CD14-positive monocyte (primary cell): Measurements from ENCODE around the gene CD96. TPM values are rescaled to one million over a fixed set of nuclear protein-coding genes. Genes with fewer than 3 reads are reported as not detected.

ENCODE experiments used
- DNase-seq, 3 donors: peaks; one replicate each; pipeline ENCODE4 v3.0.0-alpha.2; 2011 to 2022
- H2AFZ ChIP-seq: 2 replicates; pipeline ENCODE4 v1.6.0; 2012; ENCODE audit warnings: mild to moderate bottlenecking, low read depth, low read length, inconsistent platforms; ENCODE audit not compliant: insufficient read depth, poor library complexity, severe bottlenecking
- H3K27ac ChIP-seq, 2 donors: 1 replicate in 1 of 2; 2 replicates in 1 of 2; pipeline ENCODE4 v1.5.1; 2012 to 2013; ENCODE audit warnings: low read length in 2 of 2, control low read depth in 1 of 2, inconsistent platforms in 1 of 2, low read depth in 1 of 2, mild to moderate bottlenecking in 1 of 2
- H3K27me3 ChIP-seq, 2 donors: one replicate each; pipeline versions ENCODE4 v1.6.0 to v1.6.1; 2011 to 2013; ENCODE audit warnings: low read length in 2 of 2; ENCODE audit not compliant: control insufficient read depth in 2 of 2, insufficient read depth in 2 of 2
- H3K36me3 ChIP-seq, 2 donors: replicated peaks in 1 of 2; 1 replicate in 1 of 2; 2 replicates in 1 of 2; pipeline versions ENCODE4 v1.5.1 to v1.6.1; 2012 to 2013; ENCODE audit warnings: low read length in 2 of 2, control low read depth in 1 of 2, inconsistent platforms in 1 of 2, mild to moderate bottlenecking in 1 of 2; ENCODE audit not compliant: insufficient read depth in 2 of 2, control insufficient read depth in 1 of 2
- H3K4me1 ChIP-seq, 2 donors: 1 replicate in 1 of 2; 2 replicates in 1 of 2; pipeline versions ENCODE4 v1.5.1 to v1.6.1; 2012 to 2013; ENCODE audit warnings: low read length in 2 of 2, control low read depth in 1 of 2, inconsistent platforms in 1 of 2, mild to moderate bottlenecking in 1 of 2, moderate library complexity in 1 of 2; ENCODE audit not compliant: insufficient read depth in 2 of 2, control insufficient read depth in 1 of 2
- H3K4me2 ChIP-seq: replicated peaks from 2 replicates; pipeline ENCODE3; 2012; ENCODE audit warnings: low read length, moderate library complexity, mild to moderate bottlenecking; ENCODE audit not compliant: poor library complexity, severe bottlenecking; ENCODE audit errors: extremely low read depth
- H3K4me3 ChIP-seq, 3 experiments: fragments of 200-600 bp in 1 of 3; sonication (generic) in 1 of 3; replicated peaks in 1 of 3; 1 replicate in 2 of 3; 2 replicates in 1 of 3; pipeline ENCODE4 v1.5.1; 2011 to 2013; ENCODE audit warnings: low read length in 3 of 3, mild to moderate bottlenecking in 3 of 3, control low read depth in 2 of 3, low read depth in 2 of 3, inconsistent platforms in 1 of 3, moderate library complexity in 1 of 3
- H3K79me2 ChIP-seq: 2 replicates; pipeline ENCODE4 v1.6.0; 2012; ENCODE audit warnings: mild to moderate bottlenecking, control low read depth, inconsistent platforms, low read length, moderate library complexity; ENCODE audit not compliant: insufficient read depth
- H3K9ac ChIP-seq: 2 replicates; pipeline ENCODE4 v1.6.0; 2017; ENCODE audit warnings: low read length, mild to moderate bottlenecking; ENCODE audit not compliant: insufficient read depth, poor library complexity, severe bottlenecking
- H3K9me3 ChIP-seq, 2 donors: replicated peaks in 1 of 2; 1 replicate in 1 of 2; 2 replicates in 1 of 2; pipeline versions ENCODE4 v1.5.1 to v1.6.1; 2012 to 2013; ENCODE audit warnings: low read length in 2 of 2, control low read depth in 1 of 2; ENCODE audit not compliant: control insufficient read depth in 1 of 2, insufficient read depth in 1 of 2
- H4K20me1 ChIP-seq: 2 replicates; pipeline ENCODE4 v1.6.0; 2012; ENCODE audit warnings: mild to moderate bottlenecking, low read length, control low read depth, moderate library complexity; ENCODE audit not compliant: insufficient read depth
- H3K27ac Mint-ChIP-seq, 7 donors: one replicate each; pipeline ENCODE4 v1.8.0; 2020; ENCODE audit warnings: mild to moderate bottlenecking in 7 of 7, mixed read lengths in 7 of 7, moderate library complexity in 6 of 7, inconsistent platforms in 2 of 7
- H3K27me3 Mint-ChIP-seq, 3 donors: one replicate each; pipeline ENCODE4 v1.8.0; 2021 to 2022; ENCODE audit warnings: low read depth in 3 of 3, mild to moderate bottlenecking in 3 of 3, mixed read lengths in 3 of 3, moderate library complexity in 3 of 3, inconsistent platforms in 1 of 3
- H3K36me3 Mint-ChIP-seq, 2 donors: one replicate each; pipeline ENCODE4 v1.8.0; 2020; ENCODE audit warnings: mixed read lengths in 2 of 2, inconsistent platforms in 1 of 2, mild to moderate bottlenecking in 1 of 2
- H3K4me1 Mint-ChIP-seq: one replicate; pipeline ENCODE4 v1.8.0; 2020; ENCODE audit warnings: mild to moderate bottlenecking, mixed read lengths
- H3K4me3 Mint-ChIP-seq, 2 donors: one replicate each; pipeline ENCODE4 v1.8.0; 2020; ENCODE audit warnings: mild to moderate bottlenecking in 2 of 2, mixed read lengths in 2 of 2, moderate library complexity in 1 of 2
- H3K9me3 Mint-ChIP-seq, 7 donors: one replicate each; pipeline ENCODE4 v1.8.0; 2020 to 2022; ENCODE audit warnings: mixed read lengths in 7 of 7, mild to moderate bottlenecking in 6 of 7, moderate library complexity in 6 of 7, inconsistent platforms in 2 of 7
- WGBS: methylation state at CpG from one replicate; pipeline ENCODE4 v1.1.5; 2013; ENCODE audit warnings: missing lambda C conversion rate; ENCODE audit not compliant: insufficient coverage; 5-methylcytosine and 5-hydroxymethylcytosine counted together
- intact Hi-C, 2 donors: fragments of 100-400 bp; cut with micrococcal nuclease; formaldehyde crosslinking; loops; one replicate each; pipeline versions ENCODE4 v1.15.0 to v1.15.1; 2023
- polyA plus RNA-seq, 3 donors: library from polyadenylated mRNA; depleted of rRNA in 1 of 3; unstranded in 2 of 3; stranded (reverse) in 1 of 3; fragments of 300-500 nt in 2 of 3; fragments of >200 nt in 1 of 3; fragmentation: Illumina TruSeq in 2 of 3; gene quantifications; 1 replicate in 2 of 3; 2 replicates in 1 of 3; pipeline ENCODE4 v1.2.3, GENCODE V29; 2012 to 2021
- TF ChIP-seq, protein P1 (sequence below): fragments of 200-600 bp; IDR thresholded peaks from one replicate; pipeline ENCODE4 v1.8.0; 2022; ENCODE audit warnings: antibody characterized with exemption, mild to moderate bottlenecking

Gene CD96
- polyA plus RNA-seq, 3 donors: 0.05 to 0.97 (median 0.33) TPM

DNA sequence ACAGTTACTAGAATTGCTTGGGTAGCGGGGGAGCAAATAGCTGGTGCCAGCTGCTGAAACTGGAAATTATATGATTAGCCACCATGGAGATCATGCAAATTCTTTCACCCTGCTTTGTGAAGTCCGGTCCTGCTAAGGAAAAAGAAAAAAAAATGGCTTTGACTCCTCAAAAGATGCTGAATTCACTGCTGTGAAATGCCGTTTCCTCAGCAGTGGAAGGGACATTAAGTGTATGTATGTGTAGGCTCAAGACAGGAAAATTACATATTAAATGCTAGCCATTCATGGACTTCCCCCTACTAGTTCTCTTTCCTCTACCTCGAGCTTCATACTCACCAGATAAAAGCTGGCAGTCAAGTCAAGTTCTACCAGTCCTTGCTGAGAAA lies 135.0 kb downstream of the CD96 start:
- Histone ChIP-seq H3K27me3 (peaks cover 13 to 22% of the 10 kb centered on the region in 2 donors), H3K27ac (no peak overlapping the region), H3K9ac (no peak overlapping the region), H3K36me3 (no peaks in the 10 kb centered on the region), H4K20me1 (no peaks in the 10 kb centered on the region), H3K79me2 (no peaks in the 10 kb centered on the region), H3K4me2 (no peak overlapping the region), H3K4me1 (peaks cover 27 to 32% of the 10 kb centered on the region in 2 donors), H2AFZ (no peak overlapping the region), H3K4me3 (no peak overlapping the region), H3K9me3 (no peaks in the 10 kb centered on the region)
- WGBS: 100% methylated on average over 1 of the region's 4 CpGs
- Mint-ChIP-seq H3K9me3 (peaks cover 0 to 2% (median 0%) of the 10 kb centered on the region in 7 donors), H3K4me1 (peaks cover 32% of the 10 kb centered on the region), H3K27ac (no peak overlapping the region), H3K36me3 (peaks cover 4 to 5% of the 10 kb centered on the region in 2 donors), H3K27me3 (peaks cover 24 to 33% (median 31%) of the 10 kb centered on the region in 3 donors), H3K4me3 (peak overlapping the region in 1 of 2 donors; percentile 98)
- DNase-seq: no peak
- TF ChIP-seq, protein P1, sequence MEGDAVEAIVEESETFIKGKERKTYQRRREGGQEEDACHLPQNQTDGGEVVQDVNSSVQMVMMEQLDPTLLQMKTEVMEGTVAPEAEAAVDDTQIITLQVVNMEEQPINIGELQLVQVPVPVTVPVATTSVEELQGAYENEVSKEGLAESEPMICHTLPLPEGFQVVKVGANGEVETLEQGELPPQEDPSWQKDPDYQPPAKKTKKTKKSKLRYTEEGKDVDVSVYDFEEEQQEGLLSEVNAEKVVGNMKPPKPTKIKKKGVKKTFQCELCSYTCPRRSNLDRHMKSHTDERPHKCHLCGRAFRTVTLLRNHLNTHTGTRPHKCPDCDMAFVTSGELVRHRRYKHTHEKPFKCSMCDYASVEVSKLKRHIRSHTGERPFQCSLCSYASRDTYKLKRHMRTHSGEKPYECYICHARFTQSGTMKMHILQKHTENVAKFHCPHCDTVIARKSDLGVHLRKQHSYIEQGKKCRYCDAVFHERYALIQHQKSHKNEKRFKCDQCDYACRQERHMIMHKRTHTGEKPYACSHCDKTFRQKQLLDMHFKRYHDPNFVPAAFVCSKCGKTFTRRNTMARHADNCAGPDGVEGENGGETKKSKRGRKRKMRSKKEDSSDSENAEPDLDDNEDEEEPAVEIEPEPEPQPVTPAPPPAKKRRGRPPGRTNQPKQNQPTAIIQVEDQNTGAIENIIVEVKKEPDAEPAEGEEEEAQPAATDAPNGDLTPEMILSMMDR: no peak
- intact Hi-C loops: no loop called here

GRCh38 chr3:111681661-111682426 lies 139.8 kb downstream of the CD96 start:
- no peak for DNase-seq
- H3K9me3 Mint-ChIP-seq: no peaks in the 10 kb centered on the region
- Histone ChIP-seq H3K9me3 (no peaks in the 10 kb centered on the region), H3K79me2 (no peaks in the 10 kb centered on the region), H4K20me1 (no peaks in the 10 kb centered on the region), H3K4me1 (peaks cover 4% of the 10 kb centered on the region in 2 donors), H2AFZ (no peak overlapping the region), H3K36me3 (no peaks in the 10 kb centered on the region), H3K9ac (no peak overlapping the region), H3K27ac (no peak overlapping the region), H3K4me2 (no peak overlapping the region), H3K27me3 (no peaks in the 10 kb centered on the region), H3K4me3 (no peak overlapping the region)
- H3K27me3 Mint-ChIP-seq: peaks cover 2 to 4% (median 4%) of the 10 kb centered on the region in 3 donors
- no peak overlapping the region for H3K27ac Mint-ChIP-seq
- no peaks in the 10 kb centered on the region for H3K36me3 Mint-ChIP-seq
- peaks cover 9% of the 10 kb centered on the region for H3K4me1 Mint-ChIP-seq
- TF ChIP-seq, protein P1: no peak
- 96% methylated on average over 4 of the region's 7 CpGs for WGBS
- intact Hi-C loops: no loop called here
- H3K4me3 Mint-ChIP-seq: no peak overlapping the region
